K562 (cell line): ENCODE data around the gene ANAPC2. TPM values are rescaled to one million over a fixed set of nuclear protein-coding genes. Genes with fewer than 3 reads are reported as not detected.
A peak's percentile ranks its signal among the peaks of the same experiment; 100 is the strongest.

Experiments used
- C11orf30 ChIP-seq: fragments of 450-650 bp; IDR thresholded peaks from 2 replicates; pipeline ENCODE4 v1.6.1; 2016; ENCODE audit warnings: low read depth, mild to moderate bottlenecking
- FOXK1 ChIP-seq: sonication (generic); formaldehyde crosslinking; IDR thresholded peaks from 2 replicates; pipeline ENCODE4 v1.8.0; 2022; ENCODE audit warnings: missing genetic modification reagents, mild to moderate bottlenecking, borderline replicate concordance
- KAT8 ChIP-seq: fragments of 450-650 bp; IDR thresholded peaks from 2 replicates; pipeline ENCODE4 v1.6.1; 2016; ENCODE audit warnings: low read depth, mild to moderate bottlenecking
- SNIP1 ChIP-seq: fragments of 450-650 bp; IDR thresholded peaks from 2 replicates; pipeline ENCODE4 v1.7.1; 2017; ENCODE audit warnings: low read depth, mild to moderate bottlenecking
- TAF7 ChIP-seq: fragments of 450-650 bp; IDR thresholded peaks from 2 replicates; pipeline ENCODE4 v1.6.1; 2016; ENCODE audit warnings: missing genetic modification characterization, missing compliant biosample characterization
- TOE1 ChIP-seq, 2 experiments: fragments of 450-650 bp in 1 of 2; sonication (generic) in 1 of 2; formaldehyde crosslinking in 1 of 2; IDR thresholded peaks; 2 replicates each; pipeline versions ENCODE4 v1.7.1 to v1.8.0; 2016 to 2022; ENCODE audit warnings: borderline replicate concordance in 2 of 2, mild to moderate bottlenecking in 2 of 2, antibody characterized with exemption in 1 of 2, inconsistent platforms in 1 of 2, low read depth in 1 of 2, missing genetic modification reagents in 1 of 2, moderate library complexity in 1 of 2
- polyA plus RNA-seq, 8 experiments: library from polyadenylated mRNA; depleted of rRNA in 4 of 8; stranded (reverse) in 5 of 8; unstranded in 3 of 8; fragments of >200 nt; fragmentation: Nextera tagmentation in 2 of 8; fragmentation: Illumina TruSeq in 1 of 8; extraction: Ambion mirVana in 2 of 8; extraction: Trizol in 1 of 8; gene quantifications; 2 replicates each; pipeline versions ENCODE4 v1.2.1 to v1.2.3, GENCODE V29; 2011 to 2014; ENCODE audit warnings: inconsistent platforms in 1 of 8, missing spikeins in 1 of 8
- total RNA-seq, 7 experiments: library from RNA; depleted of rRNA in 6 of 7; stranded (reverse); fragments of >200 nt in 6 of 7; fragmentation: Illumina TruSeq in 2 of 7; extraction: Trizol in 2 of 7; gene quantifications; 2 replicates each; pipeline versions ENCODE4 v1.2.1 to v1.2.3, GENCODE V29; 2011 to 2021; ENCODE audit warnings: low replicate concordance in 1 of 7
- TF ChIP-seq, protein P1 (sequence below): fragments of 200-800 bp; sonication (Bioruptor generic); IDR thresholded peaks from 2 replicates; pipeline ENCODE4 v1.6.1; 2017; ENCODE audit warnings: missing genetic modification characterization, missing compliant biosample characterization
- TF ChIP-seq, protein P2 (sequence below): fragments of 450-650 bp; formaldehyde crosslinking; IDR thresholded peaks from 2 replicates; pipeline ENCODE4 v1.4.0; 2020; ENCODE audit warnings: mild to moderate bottlenecking, moderate library complexity
- TF ChIP-seq, protein P3 (sequence below), 2 experiments: IDR thresholded peaks; 2 replicates each; pipeline ENCODE4 v1.6.1; 2011; ENCODE audit warnings: borderline replicate concordance in 1 of 2, control low read depth in 1 of 2, low read depth in 1 of 2, low read length in 1 of 2, mild to moderate bottlenecking in 1 of 2, mixed read lengths in 1 of 2, moderate library complexity in 1 of 2; ENCODE audit not compliant: insufficient read depth in 1 of 2, insufficient read length in 1 of 2, poor library complexity in 1 of 2, severe bottlenecking in 1 of 2; ENCODE audit errors: extremely low read depth in 1 of 2
- TF ChIP-seq, protein P4 (sequence below), 2 experiments: fragments of 450-650 bp in 1 of 2; sonication (generic) in 1 of 2; formaldehyde crosslinking in 1 of 2; IDR thresholded peaks in 1 of 2; conservative IDR thresholded peaks in 1 of 2; 2 replicates each; pipeline versions ENCODE4 v1.6.1 to v1.8.1; 2016 to 2023; ENCODE audit warnings: mild to moderate bottlenecking in 2 of 2, moderate library complexity in 2 of 2, inconsistent platforms in 1 of 2, missing genetic modification reagents in 1 of 2
- TF ChIP-seq, protein P5 (sequence below): fragments of 250-450 bp; sonication (Bioruptor Pico); IDR thresholded peaks from 2 replicates; pipeline ENCODE4 v1.4.0; 2020; ENCODE audit warnings: borderline replicate concordance
- TF ChIP-seq, protein P6 (sequence below): sonication (generic); formaldehyde crosslinking; IDR thresholded peaks from 2 replicates; pipeline ENCODE4 v1.8.0; 2023; ENCODE audit warnings: mild to moderate bottlenecking, missing genetic modification reagents

ANAPC2 gene
- total and polyA plus RNA-seq, 9 of the 15 experiments (the other 6 are each of a cell fraction or from before 2014, with no cell fraction given): 0.11 to 56.5 (median 17.1) TPM; not detected in 1

DNA sequence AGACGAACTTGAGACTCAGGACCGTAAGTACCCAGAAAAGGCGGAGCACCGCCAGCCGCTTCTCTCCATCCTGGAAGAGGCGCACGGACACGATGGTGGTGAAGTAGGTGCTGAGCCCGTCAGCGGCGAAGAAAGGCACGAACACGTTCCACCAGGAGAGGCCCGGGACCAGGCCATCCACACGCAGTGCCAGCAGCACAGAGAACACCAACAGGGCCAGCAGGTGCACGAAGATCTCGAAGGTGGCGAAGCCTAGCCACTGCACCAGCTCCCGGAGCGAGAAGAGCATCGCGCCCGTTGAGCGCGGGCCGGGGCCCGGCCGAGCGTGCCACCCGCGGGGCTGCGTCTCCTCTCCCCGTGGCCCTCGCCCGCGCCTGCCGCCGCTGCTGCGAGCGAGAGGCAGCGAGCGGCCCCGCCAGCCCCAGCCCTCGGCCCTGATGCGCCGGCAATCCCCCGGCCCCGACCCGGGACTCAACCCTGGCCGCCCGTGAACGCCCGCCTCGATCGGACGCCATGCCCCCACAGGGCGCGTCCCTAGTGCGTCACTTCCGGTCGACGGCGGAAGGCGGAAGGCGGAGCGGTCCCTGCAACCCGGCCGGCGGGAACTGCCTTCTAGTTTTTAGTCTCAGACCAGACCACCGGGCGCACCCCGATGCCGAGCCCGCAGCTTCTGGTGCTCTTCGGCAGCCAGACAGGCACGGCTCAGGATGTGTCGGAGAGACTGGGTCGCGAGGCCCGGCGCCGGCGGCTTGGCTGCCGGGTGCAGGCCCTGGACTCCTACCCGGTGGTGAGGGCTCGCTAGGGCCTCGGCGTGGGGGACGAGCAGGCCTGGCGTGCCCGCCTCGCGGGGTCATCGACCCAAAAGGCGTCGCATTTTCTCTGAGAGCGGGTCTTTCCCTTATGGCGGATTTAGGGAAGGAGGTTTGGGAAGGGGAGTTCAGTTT lies 17.0 kb upstream of the ANAPC2 start, which contains the start of the genes NDOR1 and TMEM203 (continued):
- TF ChIP-seq, protein P1, sequence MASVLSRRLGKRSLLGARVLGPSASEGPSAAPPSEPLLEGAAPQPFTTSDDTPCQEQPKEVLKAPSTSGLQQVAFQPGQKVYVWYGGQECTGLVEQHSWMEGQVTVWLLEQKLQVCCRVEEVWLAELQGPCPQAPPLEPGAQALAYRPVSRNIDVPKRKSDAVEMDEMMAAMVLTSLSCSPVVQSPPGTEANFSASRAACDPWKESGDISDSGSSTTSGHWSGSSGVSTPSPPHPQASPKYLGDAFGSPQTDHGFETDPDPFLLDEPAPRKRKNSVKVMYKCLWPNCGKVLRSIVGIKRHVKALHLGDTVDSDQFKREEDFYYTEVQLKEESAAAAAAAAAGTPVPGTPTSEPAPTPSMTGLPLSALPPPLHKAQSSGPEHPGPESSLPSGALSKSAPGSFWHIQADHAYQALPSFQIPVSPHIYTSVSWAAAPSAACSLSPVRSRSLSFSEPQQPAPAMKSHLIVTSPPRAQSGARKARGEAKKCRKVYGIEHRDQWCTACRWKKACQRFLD (CRISPR knock-in tag): peak; percentile 80; the same call in 1 of the 2 replicates
- TF ChIP-seq TAF7 (tag) (peak; percentile 57), TOE1 (IDR thresholded peaks at IDR 0.05; ENCODE audit: borderline replicate concordance) (no peak), TOE1 (CRISPR knock-in tag; IDR thresholded peaks at IDR 0.05; ENCODE audit: borderline replicate concordance, low read depth) (no peak), C11orf30 (peak; percentile 100), KAT8 (0 out of 2 replicates have a peak, but pooled peaks have one; percentile 44), SNIP1 (no peak), FOXK1 (CRISPR knock-in tag) (0 out of 2 replicates have a peak, but pooled peaks have one; percentile 64)
- TF ChIP-seq, protein P2, sequence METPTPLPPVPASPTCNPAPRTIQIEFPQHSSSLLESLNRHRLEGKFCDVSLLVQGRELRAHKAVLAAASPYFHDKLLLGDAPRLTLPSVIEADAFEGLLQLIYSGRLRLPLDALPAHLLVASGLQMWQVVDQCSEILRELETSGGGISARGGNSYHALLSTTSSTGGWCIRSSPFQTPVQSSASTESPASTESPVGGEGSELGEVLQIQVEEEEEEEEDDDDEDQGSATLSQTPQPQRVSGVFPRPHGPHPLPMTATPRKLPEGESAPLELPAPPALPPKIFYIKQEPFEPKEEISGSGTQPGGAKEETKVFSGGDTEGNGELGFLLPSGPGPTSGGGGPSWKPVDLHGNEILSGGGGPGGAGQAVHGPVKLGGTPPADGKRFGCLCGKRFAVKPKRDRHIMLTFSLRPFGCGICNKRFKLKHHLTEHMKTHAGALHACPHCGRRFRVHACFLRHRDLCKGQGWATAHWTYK (CRISPR knock-in tag): 0 out of 2 replicates have a peak, but pooled peaks have one; percentile 31
- TF ChIP-seq, protein P3, sequence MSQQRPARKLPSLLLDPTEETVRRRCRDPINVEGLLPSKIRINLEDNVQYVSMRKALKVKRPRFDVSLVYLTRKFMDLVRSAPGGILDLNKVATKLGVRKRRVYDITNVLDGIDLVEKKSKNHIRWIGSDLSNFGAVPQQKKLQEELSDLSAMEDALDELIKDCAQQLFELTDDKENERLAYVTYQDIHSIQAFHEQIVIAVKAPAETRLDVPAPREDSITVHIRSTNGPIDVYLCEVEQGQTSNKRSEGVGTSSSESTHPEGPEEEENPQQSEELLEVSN (IDR thresholded peaks at IDR 0.05; ENCODE audit: borderline replicate concordance in 1 of 2, extremely low read depth in 1 of 2, insufficient read depth in 1 of 2, insufficient read length in 1 of 2, low read depth in 1 of 2, low read length in 1 of 2, poor library complexity in 1 of 2, severe bottlenecking in 1 of 2): peak; percentile 35 to 73
- TF ChIP-seq, protein P4, sequence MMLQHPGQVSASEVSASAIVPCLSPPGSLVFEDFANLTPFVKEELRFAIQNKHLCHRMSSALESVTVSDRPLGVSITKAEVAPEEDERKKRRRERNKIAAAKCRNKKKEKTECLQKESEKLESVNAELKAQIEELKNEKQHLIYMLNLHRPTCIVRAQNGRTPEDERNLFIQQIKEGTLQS (IDR thresholded peaks at IDR 0.05): no peak
- TF ChIP-seq, protein P4 (CRISPR knock-in tag; conservative IDR thresholded peaks at IDR 0.05): 0 out of 2 replicates have a peak, but pooled peaks have one; percentile 31
- TF ChIP-seq, protein P5, sequence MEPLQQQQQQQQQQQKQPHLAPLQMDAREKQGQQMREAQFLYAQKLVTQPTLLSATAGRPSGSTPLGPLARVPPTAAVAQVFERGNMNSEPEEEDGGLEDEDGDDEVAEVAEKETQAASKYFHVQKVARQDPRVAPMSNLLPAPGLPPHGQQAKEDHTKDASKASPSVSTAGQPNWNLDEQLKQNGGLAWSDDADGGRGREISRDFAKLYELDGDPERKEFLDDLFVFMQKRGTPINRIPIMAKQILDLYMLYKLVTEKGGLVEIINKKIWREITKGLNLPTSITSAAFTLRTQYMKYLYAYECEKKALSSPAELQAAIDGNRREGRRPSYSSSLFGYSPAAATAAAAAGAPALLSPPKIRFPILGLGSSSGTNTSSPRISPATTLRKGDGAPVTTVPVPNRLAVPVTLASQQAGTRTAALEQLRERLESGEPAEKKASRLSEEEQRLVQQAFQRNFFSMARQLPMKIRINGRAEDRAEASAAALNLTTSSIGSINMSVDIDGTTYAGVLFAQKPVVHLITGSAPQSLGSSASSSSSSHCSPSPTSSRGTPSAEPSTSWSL (CRISPR knock-in tag): 0 out of 2 replicates have a peak, but pooled peaks have one; percentile 23
- TF ChIP-seq, protein P6, sequence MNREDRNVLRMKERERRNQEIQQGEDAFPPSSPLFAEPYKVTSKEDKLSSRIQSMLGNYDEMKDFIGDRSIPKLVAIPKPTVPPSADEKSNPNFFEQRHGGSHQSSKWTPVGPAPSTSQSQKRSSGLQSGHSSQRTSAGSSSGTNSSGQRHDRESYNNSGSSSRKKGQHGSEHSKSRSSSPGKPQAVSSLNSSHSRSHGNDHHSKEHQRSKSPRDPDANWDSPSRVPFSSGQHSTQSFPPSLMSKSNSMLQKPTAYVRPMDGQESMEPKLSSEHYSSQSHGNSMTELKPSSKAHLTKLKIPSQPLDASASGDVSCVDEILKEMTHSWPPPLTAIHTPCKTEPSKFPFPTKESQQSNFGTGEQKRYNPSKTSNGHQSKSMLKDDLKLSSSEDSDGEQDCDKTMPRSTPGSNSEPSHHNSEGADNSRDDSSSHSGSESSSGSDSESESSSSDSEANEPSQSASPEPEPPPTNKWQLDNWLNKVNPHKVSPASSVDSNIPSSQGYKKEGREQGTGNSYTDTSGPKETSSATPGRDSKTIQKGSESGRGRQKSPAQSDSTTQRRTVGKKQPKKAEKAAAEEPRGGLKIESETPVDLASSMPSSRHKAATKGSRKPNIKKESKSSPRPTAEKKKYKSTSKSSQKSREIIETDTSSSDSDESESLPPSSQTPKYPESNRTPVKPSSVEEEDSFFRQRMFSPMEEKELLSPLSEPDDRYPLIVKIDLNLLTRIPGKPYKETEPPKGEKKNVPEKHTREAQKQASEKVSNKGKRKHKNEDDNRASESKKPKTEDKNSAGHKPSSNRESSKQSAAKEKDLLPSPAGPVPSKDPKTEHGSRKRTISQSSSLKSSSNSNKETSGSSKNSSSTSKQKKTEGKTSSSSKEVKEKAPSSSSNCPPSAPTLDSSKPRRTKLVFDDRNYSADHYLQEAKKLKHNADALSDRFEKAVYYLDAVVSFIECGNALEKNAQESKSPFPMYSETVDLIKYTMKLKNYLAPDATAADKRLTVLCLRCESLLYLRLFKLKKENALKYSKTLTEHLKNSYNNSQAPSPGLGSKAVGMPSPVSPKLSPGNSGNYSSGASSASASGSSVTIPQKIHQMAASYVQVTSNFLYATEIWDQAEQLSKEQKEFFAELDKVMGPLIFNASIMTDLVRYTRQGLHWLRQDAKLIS (CRISPR knock-in tag): no peak; the same call in 1 of the 2 replicates
